Ishikawa (cell line): ENCODE data around the gene RPL4.

Experiments
- CEBPB ChIP-seq: IDR thresholded peaks from 2 replicates; pipeline ENCODE4 v1.6.1; 2012
- CREB1 ChIP-seq: IDR thresholded peaks from 2 replicates; pipeline ENCODE4 v1.6.1; 2012; ENCODE audit warnings: low read depth
- EGR1 ChIP-seq: IDR thresholded peaks from 2 replicates; pipeline ENCODE4 v1.6.1; 2012
- EP300 ChIP-seq: IDR thresholded peaks from 2 replicates; pipeline ENCODE4 v1.6.1; 2012; ENCODE audit warnings: borderline replicate concordance
- FOXM1 ChIP-seq: IDR thresholded peaks from 2 replicates; pipeline ENCODE4 v1.6.1; 2012; ENCODE audit warnings: low read depth, borderline replicate concordance
- NFIC ChIP-seq: IDR thresholded peaks from 2 replicates; pipeline ENCODE4 v1.6.1; 2012
- RAD21 ChIP-seq: IDR thresholded peaks from 2 replicates; pipeline ENCODE4 v1.6.1; 2012; ENCODE audit warnings: low read depth
- TAF1 ChIP-seq: IDR thresholded peaks from 2 replicates; pipeline ENCODE4 v1.6.1; 2012; ENCODE audit warnings: low read depth, mild to moderate bottlenecking
- TCF12 ChIP-seq: IDR thresholded peaks from 2 replicates; pipeline ENCODE4 v1.6.1; 2012; ENCODE audit warnings: low read depth
- TEAD4 ChIP-seq: IDR thresholded peaks from 2 replicates; pipeline ENCODE4 v1.6.1; 2012
- YY1 ChIP-seq: IDR thresholded peaks from 2 replicates; pipeline ENCODE4 v1.6.1; 2012; ENCODE audit warnings: low read depth
- ZBTB7A ChIP-seq: IDR thresholded peaks from 2 replicates; pipeline ENCODE4 v1.6.1; 2012; ENCODE audit warnings: low read depth
- TF ChIP-seq, protein P1 (sequence below): IDR thresholded peaks from 2 replicates; pipeline ENCODE4 v1.6.1; 2012
- TF ChIP-seq, protein P2 (sequence below): IDR thresholded peaks from 2 replicates; pipeline ENCODE4 v1.6.1; 2012
- TF ChIP-seq, protein P3 (sequence below): IDR thresholded peaks from 2 replicates; pipeline ENCODE4 v1.6.1; 2012; ENCODE audit warnings: low read depth, mild to moderate bottlenecking

The RPL4 gene

DNA sequence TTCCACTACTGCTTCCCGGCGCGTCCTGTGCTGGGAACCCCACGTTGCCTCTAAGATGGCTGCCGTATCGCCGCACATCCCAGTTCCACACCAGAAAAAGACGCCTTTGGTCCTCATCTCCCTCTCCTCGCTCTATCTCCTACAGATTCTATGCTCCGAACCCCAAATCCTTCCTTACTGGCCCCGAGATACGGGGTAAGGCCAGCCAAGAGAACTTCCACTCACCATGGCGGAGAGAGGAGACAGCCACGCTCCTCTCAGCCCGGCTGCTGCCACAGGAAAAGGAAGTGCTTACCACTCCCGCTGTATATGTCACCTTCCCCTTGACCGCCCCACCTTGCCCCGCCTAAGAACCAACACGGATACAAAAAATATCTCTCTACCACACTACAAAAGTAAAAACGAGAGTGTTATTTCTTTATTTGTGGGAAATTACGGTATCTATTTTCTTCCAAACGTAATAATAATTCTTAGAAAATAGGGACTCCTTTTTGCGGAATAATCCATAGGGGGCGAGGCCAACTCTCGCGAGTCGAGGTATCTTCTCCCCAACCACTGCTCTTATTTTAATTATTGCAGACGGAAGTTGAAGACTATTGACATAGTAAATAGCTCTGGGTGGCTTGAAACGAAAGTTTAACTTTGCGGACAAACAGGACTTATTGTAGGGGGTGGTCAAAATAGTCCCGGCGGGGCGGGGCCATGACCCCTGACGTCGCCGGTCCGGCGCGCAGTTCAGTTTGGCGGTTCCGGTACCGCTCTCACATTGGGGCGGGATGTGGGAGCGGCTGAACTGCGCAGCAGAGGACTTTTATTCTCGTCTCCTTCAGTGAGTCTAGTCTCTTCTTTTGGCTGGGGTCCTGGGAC is at the start of gene RPL4, which contains the start of gene ZWILCH:
Gene RPL4 (minus strand): TSS at position 293 of the 867 bp plus-strand sequence. CDS start 65 bp downstream, at position 228.
Gene ZWILCH (plus strand): TSS at position 764 of the 867 bp plus-strand sequence. CDS start 13 bp downstream, at position 777.
- TF ChIP-seq FOXM1: peak; percentile 29
- TF ChIP-seq RAD21: no peak
- TF ChIP-seq TEAD4: 0 out of 2 replicates have a peak, but pooled peaks have one; percentile 24
- TF ChIP-seq CREB1: peak; percentile 55
- TF ChIP-seq YY1: peak; percentile 91
- TF ChIP-seq, protein P1, sequence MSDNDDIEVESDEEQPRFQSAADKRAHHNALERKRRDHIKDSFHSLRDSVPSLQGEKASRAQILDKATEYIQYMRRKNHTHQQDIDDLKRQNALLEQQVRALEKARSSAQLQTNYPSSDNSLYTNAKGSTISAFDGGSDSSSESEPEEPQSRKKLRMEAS: peak; percentile 91
- peak; percentile 41; the same call in 1 of the 2 replicates for TF ChIP-seq TCF12
- TF ChIP-seq EP300: no peak
- 0 out of 2 replicates have a peak, but pooled peaks have one; percentile 24 for TF ChIP-seq EGR1
- peak; percentile 95 for TF ChIP-seq TAF1
- 0 out of 2 replicates have a peak, but pooled peaks have one; percentile 39 for TF ChIP-seq NFIC

DNA sequence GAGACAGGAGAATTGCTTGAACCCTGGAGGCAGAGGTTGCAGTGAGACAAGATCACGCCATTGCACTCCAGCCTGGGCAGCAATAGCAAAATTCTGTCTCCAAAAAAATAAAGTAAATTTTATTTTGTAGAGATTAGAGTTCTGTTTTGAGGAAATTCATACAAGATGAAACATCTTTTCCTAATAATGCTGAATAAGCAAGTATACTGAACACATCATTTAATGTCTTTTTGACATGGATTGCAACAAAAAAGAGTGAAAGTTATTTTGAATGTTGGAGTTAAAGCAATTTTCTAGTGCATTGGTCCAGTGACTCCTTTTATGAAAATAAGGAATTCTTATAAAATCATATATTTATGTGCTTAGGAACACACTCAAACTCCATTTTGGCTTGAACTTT is 40.6 kb upstream of the RPL4 start:
- TF ChIP-seq YY1 (no peak), EP300 (no peak), CREB1 (no peak), NFIC (no peak), ZBTB7A (no peak), TCF12 (no peak)
- TF ChIP-seq, protein P2, sequence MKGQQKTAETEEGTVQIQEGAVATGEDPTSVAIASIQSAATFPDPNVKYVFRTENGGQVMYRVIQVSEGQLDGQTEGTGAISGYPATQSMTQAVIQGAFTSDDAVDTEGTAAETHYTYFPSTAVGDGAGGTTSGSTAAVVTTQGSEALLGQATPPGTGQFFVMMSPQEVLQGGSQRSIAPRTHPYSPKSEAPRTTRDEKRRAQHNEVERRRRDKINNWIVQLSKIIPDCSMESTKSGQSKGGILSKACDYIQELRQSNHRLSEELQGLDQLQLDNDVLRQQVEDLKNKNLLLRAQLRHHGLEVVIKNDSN: no peak

DNA sequence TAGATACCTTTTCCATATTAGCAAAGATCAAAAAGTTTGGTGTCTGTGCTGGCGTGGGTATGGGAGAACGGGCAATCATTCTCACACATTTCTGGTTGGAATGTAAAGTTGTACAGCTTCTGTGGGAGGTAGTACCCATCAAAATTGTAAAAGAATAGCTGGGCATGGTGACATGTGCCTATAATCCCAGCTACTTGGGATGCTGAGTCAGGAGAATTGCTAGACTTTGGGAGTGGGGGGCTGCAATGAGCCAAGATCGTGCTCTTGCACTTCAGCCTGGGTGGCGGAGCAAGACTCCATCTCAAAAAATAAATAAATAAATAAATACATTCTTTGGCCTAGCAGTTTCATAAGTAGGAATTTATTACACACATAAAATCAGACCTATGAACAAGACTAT is 38.2 kb upstream of the RPL4 start:
- TF ChIP-seq CEBPB (no peak), EGR1 (no peak)

DNA sequence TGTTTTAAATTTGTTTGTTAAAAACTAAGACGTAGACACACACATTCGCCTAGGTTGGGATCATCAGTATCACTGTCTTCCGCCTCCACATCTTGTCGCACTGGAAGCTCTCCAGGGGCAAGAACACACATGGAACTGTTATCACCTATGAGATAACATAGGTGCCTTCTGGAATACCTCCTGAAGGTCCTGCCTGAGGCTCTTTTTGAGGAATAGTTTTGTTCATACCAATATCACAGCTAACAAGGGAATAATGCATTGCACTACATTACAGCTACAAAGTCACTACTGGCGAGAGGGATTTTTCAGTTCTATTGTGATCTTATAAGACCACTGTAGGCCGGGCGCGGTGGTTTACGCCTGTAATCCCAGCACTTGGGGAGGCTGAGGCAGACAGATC is 30.4 kb upstream of the RPL4 start:
- TF ChIP-seq CREB1 (no peak), EP300 (no peak), TAF1 (no peak), RAD21 (no peak), TEAD4 (no peak), ZBTB7A (no peak), FOXM1 (no peak), CEBPB (no peak), TCF12 (no peak), EGR1 (no peak), YY1 (no peak), NFIC (no peak)
- TF ChIP-seq, protein P2: no peak
- TF ChIP-seq, protein P1: no peak
- TF ChIP-seq, protein P3, sequence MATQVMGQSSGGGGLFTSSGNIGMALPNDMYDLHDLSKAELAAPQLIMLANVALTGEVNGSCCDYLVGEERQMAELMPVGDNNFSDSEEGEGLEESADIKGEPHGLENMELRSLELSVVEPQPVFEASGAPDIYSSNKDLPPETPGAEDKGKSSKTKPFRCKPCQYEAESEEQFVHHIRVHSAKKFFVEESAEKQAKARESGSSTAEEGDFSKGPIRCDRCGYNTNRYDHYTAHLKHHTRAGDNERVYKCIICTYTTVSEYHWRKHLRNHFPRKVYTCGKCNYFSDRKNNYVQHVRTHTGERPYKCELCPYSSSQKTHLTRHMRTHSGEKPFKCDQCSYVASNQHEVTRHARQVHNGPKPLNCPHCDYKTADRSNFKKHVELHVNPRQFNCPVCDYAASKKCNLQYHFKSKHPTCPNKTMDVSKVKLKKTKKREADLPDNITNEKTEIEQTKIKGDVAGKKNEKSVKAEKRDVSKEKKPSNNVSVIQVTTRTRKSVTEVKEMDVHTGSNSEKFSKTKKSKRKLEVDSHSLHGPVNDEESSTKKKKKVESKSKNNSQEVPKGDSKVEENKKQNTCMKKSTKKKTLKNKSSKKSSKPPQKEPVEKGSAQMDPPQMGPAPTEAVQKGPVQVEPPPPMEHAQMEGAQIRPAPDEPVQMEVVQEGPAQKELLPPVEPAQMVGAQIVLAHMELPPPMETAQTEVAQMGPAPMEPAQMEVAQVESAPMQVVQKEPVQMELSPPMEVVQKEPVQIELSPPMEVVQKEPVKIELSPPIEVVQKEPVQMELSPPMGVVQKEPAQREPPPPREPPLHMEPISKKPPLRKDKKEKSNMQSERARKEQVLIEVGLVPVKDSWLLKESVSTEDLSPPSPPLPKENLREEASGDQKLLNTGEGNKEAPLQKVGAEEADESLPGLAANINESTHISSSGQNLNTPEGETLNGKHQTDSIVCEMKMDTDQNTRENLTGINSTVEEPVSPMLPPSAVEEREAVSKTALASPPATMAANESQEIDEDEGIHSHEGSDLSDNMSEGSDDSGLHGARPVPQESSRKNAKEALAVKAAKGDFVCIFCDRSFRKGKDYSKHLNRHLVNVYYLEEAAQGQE: no peak

DNA sequence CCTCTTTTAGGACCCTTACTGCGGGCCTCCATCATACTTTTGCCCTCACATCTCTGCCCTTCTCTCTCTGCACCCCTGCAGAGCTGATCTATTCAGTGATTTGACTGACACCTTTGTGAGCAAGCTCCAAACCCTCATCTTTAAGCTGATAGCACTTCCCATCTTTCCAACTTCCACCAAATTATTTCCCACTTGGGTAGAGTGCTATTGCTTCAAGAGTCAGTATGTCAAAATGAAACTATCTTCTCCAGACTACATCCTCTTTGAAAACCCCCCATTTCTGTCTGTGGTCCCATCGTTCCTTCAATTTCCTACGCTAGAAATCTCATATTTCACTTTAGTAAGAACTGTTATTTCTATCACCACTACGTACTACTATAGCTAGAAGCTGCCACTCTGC is 20.2 kb upstream of the RPL4 start:
- TF ChIP-seq, protein P3: no peak
- TF ChIP-seq, protein P2: no peak
- TF ChIP-seq YY1: no peak
- no peak for TF ChIP-seq RAD21
- TF ChIP-seq CREB1: no peak
- no peak for TF ChIP-seq EP300
- TF ChIP-seq, protein P1: no peak
- TF ChIP-seq TEAD4: no peak
- no peak for TF ChIP-seq TCF12
- no peak for TF ChIP-seq EGR1
- TF ChIP-seq TAF1: no peak
- no peak for TF ChIP-seq CEBPB
- no peak for TF ChIP-seq FOXM1
- TF ChIP-seq NFIC: no peak
- no peak for TF ChIP-seq ZBTB7A
